ENCODE data around the gene ZNF506. TPM values are rescaled to one million over a fixed set of nuclear protein-coding genes. Genes with fewer than 3 reads are reported as not detected.
"Not testable (repeated sequence)": the region's sequence is repeated elsewhere in the genome, so short reads cannot be mapped to it uniquely, and the experiment has no call there.

The ZNF506 gene
- total RNA-seq, 1 experiment from 2014 or later, result 2.5 TPM

- intact Hi-C loops (cut with micrococcal nuclease), result loop anchor here (10.0 kb wide), 1 partner anchor 196 kb away; the partner anchor contains the start of genes ATP13A1 and ZNF101
- no peak for TF ChIP-seq CTCF (IDR thresholded peaks at IDR 0.05; ENCODE audit: unreplicated experiment)
- Mint-ChIP-seq H3K27me3 (ENCODE audit: insufficient read depth, unreplicated experiment) (no peaks in the 10 kb centered on the region), H3K4me3 (ENCODE audit: unreplicated experiment) (no peak overlapping the region), H3K27ac (ENCODE audit: low read depth, unreplicated experiment) (no peak overlapping the region), H3K36me3 (ENCODE audit: insufficient read depth, unreplicated experiment) (no peaks in the 10 kb centered on the region), H3K4me1 (ENCODE audit: insufficient read depth, unreplicated experiment) (no peaks in the 10 kb centered on the region), H3K9me3 (ENCODE audit: unreplicated experiment) (peaks cover 5% of the 10 kb centered on the region)
- BruUV-seq (replicated peaks), result no TSS peak
- POLR2A ChIA-PET, result no interaction called here
- DNase-seq (ENCODE audit: unreplicated experiment), result no peak
- CTCF ChIA-PET, result no interaction called here
Observed at GRCh38 chr19:19860756-19861390, 39.3 kb upstream of the ZNF506 start.

GRCh38 chr19:19858751-19859150, 37.2 kb upstream of the ZNF506 start:
- H3K4me1 Mint-ChIP-seq (ENCODE audit: insufficient read depth, unreplicated experiment), result no peaks in the 10 kb centered on the region
- no peak for DNase-seq (ENCODE audit: unreplicated experiment)

GRCh38 chr19:19851740-19852139, 30.2 kb upstream of the ZNF506 start:
- BruUV-seq (replicated peaks); DNase-seq (ENCODE audit: unreplicated experiment); CTCF ChIA-PET; H3K27me3 Mint-ChIP-seq (ENCODE audit: insufficient read depth, unreplicated experiment); H3K36me3 Mint-ChIP-seq (ENCODE audit: insufficient read depth, unreplicated experiment); H3K4me3 Mint-ChIP-seq (ENCODE audit: unreplicated experiment); H3K4me1 Mint-ChIP-seq (ENCODE audit: insufficient read depth, unreplicated experiment); intact Hi-C loops (cut with micrococcal nuclease); H3K27ac Mint-ChIP-seq (ENCODE audit: low read depth, unreplicated experiment); H3K9me3 Mint-ChIP-seq (ENCODE audit: unreplicated experiment): not testable (repeated sequence)
- POLR2A ChIA-PET, result interaction anchor here (1.0 kb wide), 1 partner anchor 19 kb away, joined by 3 read pairs; no protein-coding TSS in a partner anchor

More at GRCh38 chr19:19858751-19859150, 37.2 kb upstream of the ZNF506 start:
- no peaks in the 10 kb centered on the region for H3K36me3 Mint-ChIP-seq (ENCODE audit: insufficient read depth, unreplicated experiment)
- no peak for TF ChIP-seq CTCF (IDR thresholded peaks at IDR 0.05; ENCODE audit: unreplicated experiment)
- H3K27ac Mint-ChIP-seq (ENCODE audit: low read depth, unreplicated experiment), result no peak overlapping the region
- H3K9me3 Mint-ChIP-seq (ENCODE audit: unreplicated experiment), result peaks cover 5% of the 10 kb centered on the region
- POLR2A ChIA-PET, result no interaction called here
- H3K4me3 Mint-ChIP-seq (ENCODE audit: unreplicated experiment), result no peak overlapping the region
- CTCF ChIA-PET, result no interaction called here
- no peaks in the 10 kb centered on the region for H3K27me3 Mint-ChIP-seq (ENCODE audit: insufficient read depth, unreplicated experiment)
- BruUV-seq (replicated peaks), result no TSS peak
- intact Hi-C loops (cut with micrococcal nuclease), result no loop called here

GRCh38 chr19:19849056-19849455, 27.5 kb upstream of the ZNF506 start:
- no peak for DNase-seq (ENCODE audit: unreplicated experiment)
- no TSS peak for BruUV-seq (replicated peaks)
- Mint-ChIP-seq H3K9me3 (ENCODE audit: unreplicated experiment) (peaks cover 7% of the 10 kb centered on the region), H3K4me1 (ENCODE audit: insufficient read depth, unreplicated experiment) (no peaks in the 10 kb centered on the region), H3K36me3 (ENCODE audit: insufficient read depth, unreplicated experiment) (no peaks in the 10 kb centered on the region), H3K27me3 (ENCODE audit: insufficient read depth, unreplicated experiment) (no peaks in the 10 kb centered on the region), H3K4me3 (ENCODE audit: unreplicated experiment) (no peak overlapping the region), H3K27ac (ENCODE audit: low read depth, unreplicated experiment) (no peak overlapping the region)
- ChIA-PET CTCF (no interaction called here), POLR2A (no interaction called here)
- intact Hi-C loops (cut with micrococcal nuclease), result no loop called here
- TF ChIP-seq CTCF (IDR thresholded peaks at IDR 0.05; ENCODE audit: unreplicated experiment), result no peak

GRCh38 chr19:19847781-19848180, 26.2 kb upstream of the ZNF506 start:
- Mint-ChIP-seq H3K4me1 (ENCODE audit: insufficient read depth, unreplicated experiment) (no peaks in the 10 kb centered on the region), H3K36me3 (ENCODE audit: insufficient read depth, unreplicated experiment) (no peaks in the 10 kb centered on the region), H3K27ac (ENCODE audit: low read depth, unreplicated experiment) (no peak overlapping the region), H3K9me3 (ENCODE audit: unreplicated experiment) (peaks cover 7% of the 10 kb centered on the region), H3K27me3 (ENCODE audit: insufficient read depth, unreplicated experiment) (no peaks in the 10 kb centered on the region), H3K4me3 (ENCODE audit: unreplicated experiment) (no peak overlapping the region)
- TF ChIP-seq CTCF (IDR thresholded peaks at IDR 0.05; ENCODE audit: unreplicated experiment), result no peak
- CTCF ChIA-PET, result no interaction called here
- BruUV-seq (replicated peaks), result no TSS peak
- POLR2A ChIA-PET, result no interaction called here
- intact Hi-C loops (cut with micrococcal nuclease), result no loop called here
- DNase-seq (ENCODE audit: unreplicated experiment), result no peak

All from MCF 10A (cell line).